Body of pancreas (tissue), 4 donors: ENCODE results near the gene GALNT5.

ENCODE experiments used
- CTCF ChIP-seq, 7 experiments: fragments of 450-650 bp in 4 of 7; fragments of 200-600 bp in 3 of 7; sonication (generic) in 3 of 7; IDR thresholded peaks; one replicate each; pipeline ENCODE4 v1.5.1; 2016 to 2019; ENCODE audit warnings: antibody characterized with exemption in 7 of 7
- POLR2A ChIP-seq, 3 donors: fragments of 450-650 bp; IDR thresholded peaks; one replicate each; pipeline ENCODE4 v1.6.1; 2016; ENCODE audit warnings: antibody characterized with exemption in 3 of 3, mild to moderate bottlenecking in 2 of 3

- TF ChIP-seq CTCF (IDR thresholded peaks at IDR 0.05) (no peak), POLR2A (IDR thresholded peaks at IDR 0.05) (no peak)
Observed at GRCh38 chr2:157216286-157216965, 41.1 kb upstream of the GALNT5 start.
